Sigmoid colon (tissue), 7 donors: ENCODE data around the gene ARHGAP6. TPM values are rescaled to one million over a fixed set of nuclear protein-coding genes. Genes with fewer than 3 reads are reported as not detected.

Source experiments
- DNase-seq: peaks from one replicate; pipeline ENCODE4 v3.0.0-alpha.2; 2019
- H3K27ac ChIP-seq, 4 donors: fragments of 200-600 bp; sonication (generic); one replicate each; pipeline ENCODE4 v1.5.1; 2016 to 2019; ENCODE audit warnings: mild to moderate bottlenecking in 1 of 4
- H3K27me3 ChIP-seq, 3 donors: fragments of 200-600 bp; sonication (generic); one replicate each; pipeline ENCODE4 v1.5.1; 2019; ENCODE audit warnings: mild to moderate bottlenecking in 1 of 3
- H3K36me3 ChIP-seq, 4 donors: fragments of 200-600 bp; sonication (generic); one replicate each; pipeline ENCODE4 v1.5.1; 2016 to 2019
- H3K4me1 ChIP-seq, 4 donors: fragments of 200-600 bp; sonication (generic); one replicate each; pipeline ENCODE4 v1.5.1; 2017 to 2019
- H3K4me3 ChIP-seq, 4 donors: fragments of 200-600 bp; sonication (generic); one replicate each; pipeline ENCODE4 v1.5.1; 2017 to 2019; ENCODE audit warnings: mild to moderate bottlenecking in 2 of 4, moderate library complexity in 1 of 4
- H3K9me3 ChIP-seq, 4 donors: fragments of 200-600 bp in 3 of 4; sonication (generic) in 3 of 4; one replicate each; pipeline versions ENCODE4 v1.5.1 to v1.6.1; 2013 to 2019
- EP300 ChIP-seq, 4 donors: sonication (generic); formaldehyde crosslinking; IDR thresholded peaks; one replicate each; pipeline ENCODE4 v1.6.1; 2017; ENCODE audit warnings: antibody characterized with exemption in 4 of 4
- POLR2A ChIP-seq, 2 donors: fragments of 450-650 bp; IDR thresholded peaks; one replicate each; pipeline ENCODE4 v1.6.1; 2016; ENCODE audit warnings: antibody characterized with exemption in 2 of 2, mild to moderate bottlenecking in 2 of 2, moderate library complexity in 2 of 2
- POLR2AphosphoS5 ChIP-seq, 4 donors: sonication (generic); formaldehyde crosslinking; IDR thresholded peaks; one replicate each; pipeline ENCODE4 v1.6.1; 2017; ENCODE audit warnings: antibody characterized with exemption in 4 of 4
- WGBS, 2 donors: extraction: QIAGEN DNeasy Blood & Tissue Kit; methylation state at CpG; one replicate each; pipeline ENCODE4 v1.1.7; 2013; 5-methylcytosine and 5-hydroxymethylcytosine counted together
- intact Hi-C: fragments of 100-400 bp; cut with DNase I; formaldehyde crosslinking; loops from one replicate; pipeline ENCODE4 v1.15.1; 2023
- polyA plus RNA-seq, 3 donors: library from polyadenylated mRNA; stranded (reverse); fragments of 200-250 nt; gene quantifications; one replicate each; pipeline ENCODE4 v1.2.3, GENCODE V29; 2013
- total RNA-seq, 4 donors: library from RNA; depleted of rRNA; stranded (reverse); fragments of >200 nt; gene quantifications; one replicate each; pipeline ENCODE4 v1.1.0, GENCODE V29; 2016
- TF ChIP-seq, protein P1 (sequence below), 4 experiments: fragments of 450-650 bp in 3 of 4; fragments of 200-600 bp in 1 of 4; IDR thresholded peaks; one replicate each; pipeline ENCODE4 v1.5.1; 2016 to 2019; ENCODE audit warnings: antibody characterized with exemption in 4 of 4, mild to moderate bottlenecking in 3 of 4, moderate library complexity in 2 of 4
- donor health status: healthy with polysubstance abuse.
- donor health status: Bipolar disorder and iron deficiency.
- donor health status: healthy.

The ARHGAP6 gene
- total and polyA plus RNA-seq, 7 donors, result 1.4 to 47.6 (median 36.2) TPM

DNA sequence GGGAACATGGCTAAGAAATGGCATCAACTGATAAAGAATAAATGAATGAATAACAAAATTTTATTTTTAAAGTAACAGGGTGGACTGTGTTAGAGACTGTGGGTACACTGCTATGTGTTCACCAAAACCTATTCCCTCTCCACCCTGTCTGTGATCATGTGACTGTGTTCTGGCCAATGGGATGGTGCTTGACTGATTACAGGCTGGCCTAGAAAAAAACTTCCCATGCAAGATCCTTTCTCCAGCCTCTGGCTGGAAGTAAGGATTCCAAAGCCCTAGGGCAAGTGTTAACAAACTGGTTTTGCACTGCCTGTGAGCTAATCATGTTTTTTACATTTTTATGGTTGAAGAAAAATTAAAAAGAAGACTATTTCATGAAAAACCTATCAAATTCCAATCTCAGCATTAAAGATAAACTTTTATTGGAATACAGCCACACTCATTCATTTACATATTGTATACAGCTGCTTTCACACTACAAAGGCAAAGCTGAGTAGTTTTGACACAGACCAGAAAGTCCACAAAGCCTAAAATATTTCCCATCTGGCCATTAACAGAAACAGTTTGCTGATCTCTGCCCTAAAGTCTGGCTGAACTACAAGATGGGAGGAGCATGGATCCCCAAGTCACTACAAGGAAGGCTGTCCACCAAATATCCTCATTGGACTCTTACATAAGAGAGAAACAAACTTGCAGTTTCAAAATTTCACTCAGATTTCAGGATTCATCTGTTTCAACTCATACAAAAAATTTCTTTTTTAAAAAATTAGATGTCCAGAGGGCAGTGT lies 133.2 kb downstream of the ARHGAP6 start:
- intact Hi-C loops, result loop anchor here (1.0 to 5.0 kb wide), 5 partner anchors 135 to 238 kb away; partner anchors contain the start of genes ARHGAP6 and MSL3
- Histone ChIP-seq H3K9me3 (no peaks in the 10 kb centered on the region), H3K27ac (peak overlapping the region in 2 of 4 donors; percentile 25 to 50), H3K36me3 (no peaks in the 10 kb centered on the region), H3K4me3 (no peak overlapping the region), H3K27me3 (no peaks in the 10 kb centered on the region), H3K4me1 (peaks cover 0 to 39% (median 4%) of the 10 kb centered on the region in 4 donors)
- no peak for DNase-seq
- TF ChIP-seq, protein P1, sequence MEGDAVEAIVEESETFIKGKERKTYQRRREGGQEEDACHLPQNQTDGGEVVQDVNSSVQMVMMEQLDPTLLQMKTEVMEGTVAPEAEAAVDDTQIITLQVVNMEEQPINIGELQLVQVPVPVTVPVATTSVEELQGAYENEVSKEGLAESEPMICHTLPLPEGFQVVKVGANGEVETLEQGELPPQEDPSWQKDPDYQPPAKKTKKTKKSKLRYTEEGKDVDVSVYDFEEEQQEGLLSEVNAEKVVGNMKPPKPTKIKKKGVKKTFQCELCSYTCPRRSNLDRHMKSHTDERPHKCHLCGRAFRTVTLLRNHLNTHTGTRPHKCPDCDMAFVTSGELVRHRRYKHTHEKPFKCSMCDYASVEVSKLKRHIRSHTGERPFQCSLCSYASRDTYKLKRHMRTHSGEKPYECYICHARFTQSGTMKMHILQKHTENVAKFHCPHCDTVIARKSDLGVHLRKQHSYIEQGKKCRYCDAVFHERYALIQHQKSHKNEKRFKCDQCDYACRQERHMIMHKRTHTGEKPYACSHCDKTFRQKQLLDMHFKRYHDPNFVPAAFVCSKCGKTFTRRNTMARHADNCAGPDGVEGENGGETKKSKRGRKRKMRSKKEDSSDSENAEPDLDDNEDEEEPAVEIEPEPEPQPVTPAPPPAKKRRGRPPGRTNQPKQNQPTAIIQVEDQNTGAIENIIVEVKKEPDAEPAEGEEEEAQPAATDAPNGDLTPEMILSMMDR (IDR thresholded peaks at IDR 0.05), result no peak
- TF ChIP-seq POLR2AphosphoS5 (IDR thresholded peaks at IDR 0.05), result no peak
- TF ChIP-seq POLR2A (IDR thresholded peaks at IDR 0.05), result no peak
- no peak for TF ChIP-seq EP300 (IDR thresholded peaks at IDR 0.05)

DNA sequence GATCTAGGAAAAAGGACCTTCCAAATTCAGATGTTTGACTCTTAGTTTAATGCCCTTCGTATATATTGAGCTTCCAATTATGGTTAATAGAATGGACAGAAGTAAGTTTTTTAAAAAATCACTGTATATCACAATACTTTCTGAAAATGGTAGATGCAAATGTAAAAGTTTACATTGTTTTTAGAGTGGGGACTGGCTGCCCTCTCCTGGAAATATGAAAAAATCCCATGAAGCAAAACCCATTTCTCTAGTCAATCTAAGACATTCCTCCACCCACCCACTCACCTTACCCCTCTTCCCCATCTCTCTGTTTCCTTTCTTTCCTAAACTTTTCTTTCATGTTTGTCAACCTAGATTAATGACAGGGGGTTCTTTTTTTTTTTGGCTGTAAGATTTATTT lies 134.5 kb downstream of the ARHGAP6 start:
- no peak overlapping the region for H3K4me3 ChIP-seq
- H3K9me3 ChIP-seq, result no peaks in the 10 kb centered on the region
- 71 to 76% methylated on average over 1 of the region's 1 CpG for WGBS, 2 donors
- intact Hi-C loops, result loop anchor here (5.0 kb wide), 2 partner anchors 136 to 149 kb away; partner anchors contain the start of gene ARHGAP6
- DNase-seq, result no peak
- peak overlapping the region in 2 of 4 donors; percentile 38 to 47 for H3K27ac ChIP-seq
- no peak for TF ChIP-seq EP300 (IDR thresholded peaks at IDR 0.05)
- TF ChIP-seq, protein P1 (IDR thresholded peaks at IDR 0.05), result peak; percentile 6 to 22 (median 13)
- no peaks in the 10 kb centered on the region for H3K36me3 ChIP-seq
- H3K27me3 ChIP-seq, result no peaks in the 10 kb centered on the region
- peaks cover 0 to 31% (median 4%) of the 10 kb centered on the region in 4 donors for H3K4me1 ChIP-seq

DNA sequence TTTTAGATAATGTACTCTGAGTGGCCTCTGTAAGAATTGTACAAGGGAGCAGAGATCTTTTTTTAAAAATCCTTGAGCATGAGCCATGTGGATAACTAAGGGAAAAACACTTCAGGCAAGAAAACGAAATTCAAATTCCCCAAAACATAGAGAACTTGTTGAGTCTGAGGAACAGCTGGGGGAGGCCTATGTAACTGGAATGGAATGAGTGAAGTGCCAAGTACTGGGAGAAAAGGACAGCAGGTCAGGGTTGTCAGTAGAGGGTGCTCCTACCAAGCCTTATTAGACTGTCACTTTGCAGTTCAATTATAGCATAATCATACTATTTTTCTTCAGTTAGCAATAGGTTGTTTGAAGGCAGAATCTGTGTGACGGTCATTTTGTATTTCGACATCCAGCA lies 135.1 kb downstream of the ARHGAP6 start:
- WGBS, 2 donors, result 76 to 78% methylated on average over 3 of the region's 3 CpGs
- no peak for DNase-seq
- Histone ChIP-seq H3K36me3 (no peaks in the 10 kb centered on the region), H3K4me1 (peaks cover 0 to 37% (median 5%) of the 10 kb centered on the region in 4 donors), H3K27ac (peak overlapping the region in 2 of 4 donors; percentile 38 to 47), H3K27me3 (no peaks in the 10 kb centered on the region), H3K9me3 (no peaks in the 10 kb centered on the region), H3K4me3 (no peak overlapping the region)
- intact Hi-C loops, result loop anchor here (1.0 to 5.0 kb wide), 3 partner anchors 137 to 385 kb away; partner anchors contain the start of gene ARHGAP6
- TF ChIP-seq POLR2AphosphoS5 (IDR thresholded peaks at IDR 0.05), result no peak
- no peak for TF ChIP-seq EP300 (IDR thresholded peaks at IDR 0.05)
- TF ChIP-seq POLR2A (IDR thresholded peaks at IDR 0.05), result no peak
- TF ChIP-seq, protein P1 (IDR thresholded peaks at IDR 0.05), result no peak

DNA sequence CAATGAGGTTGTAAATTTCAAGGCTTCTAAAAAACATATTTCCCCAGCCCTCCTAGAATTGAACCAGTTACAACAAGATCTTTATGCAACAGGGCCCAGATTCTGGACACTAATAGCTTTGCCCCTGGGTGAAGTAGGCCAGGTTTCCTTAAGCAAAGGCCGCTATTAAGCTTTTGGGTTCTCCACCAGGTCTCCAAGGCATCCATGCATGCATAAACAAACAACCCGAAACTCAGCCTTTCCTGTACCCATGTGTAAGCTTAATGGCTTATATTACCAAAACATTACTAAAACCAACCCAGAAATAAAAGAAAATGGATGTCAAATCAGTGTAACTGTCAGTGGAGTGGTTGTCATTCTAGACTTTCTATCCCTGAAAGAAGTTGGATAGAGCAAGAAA lies 137.1 kb downstream of the ARHGAP6 start:
- Histone ChIP-seq H3K4me1 (peaks cover 0 to 41% (median 5%) of the 10 kb centered on the region in 4 donors), H3K9me3 (no peaks in the 10 kb centered on the region), H3K27me3 (no peaks in the 10 kb centered on the region), H3K27ac (no peak overlapping the region), H3K4me3 (no peak overlapping the region), H3K36me3 (no peaks in the 10 kb centered on the region)
- no peak for DNase-seq
- TF ChIP-seq, protein P1 (IDR thresholded peaks at IDR 0.05), result no peak
- no peak for TF ChIP-seq EP300 (IDR thresholded peaks at IDR 0.05)
- no peak for TF ChIP-seq POLR2AphosphoS5 (IDR thresholded peaks at IDR 0.05)
- TF ChIP-seq POLR2A (IDR thresholded peaks at IDR 0.05), result no peak
- intact Hi-C loops, result no loop called here
- 79 to 84% methylated on average over 2 of the region's 2 CpGs for WGBS, 2 donors
